Hindlimb muscle (tissue), 1 donor: ENCODE measurements around the gene FCER1G. TPM values are rescaled to one million over a fixed set of nuclear protein-coding genes. Genes with fewer than 3 reads are reported as not detected.

ENCODE experiments used
- DNase-seq: peaks from one replicate; pipeline ENCODE4 v3.0.0-alpha.2; 2013
- polyA plus RNA-seq: library from polyadenylated mRNA; unstranded; fragments of 120-200 nt; gene quantifications from one replicate; pipeline ENCODE4 v1.2.1, GENCODE V29; 2013; ENCODE audit not compliant: insufficient read length

The FCER1G gene
- 21.4 TPM for polyA plus RNA-seq

- no peak for DNase-seq
Observed at GRCh38 chr1:161215076-161215475, at the start of gene FCER1G. Gene FCER1G (plus strand): TSS chr1:161215295. CDS start chr1:161215322, 27 bp downstream.

- DNase-seq, result peak; percentile 96
Observed at GRCh38 chr1:161165742-161166668, 49.1 kb upstream of the FCER1G start, which contains the start of gene PPOX. Gene PPOX (plus strand): TSS chr1:161166426. CDS start chr1:161166848, 422 bp downstream.

DNA sequence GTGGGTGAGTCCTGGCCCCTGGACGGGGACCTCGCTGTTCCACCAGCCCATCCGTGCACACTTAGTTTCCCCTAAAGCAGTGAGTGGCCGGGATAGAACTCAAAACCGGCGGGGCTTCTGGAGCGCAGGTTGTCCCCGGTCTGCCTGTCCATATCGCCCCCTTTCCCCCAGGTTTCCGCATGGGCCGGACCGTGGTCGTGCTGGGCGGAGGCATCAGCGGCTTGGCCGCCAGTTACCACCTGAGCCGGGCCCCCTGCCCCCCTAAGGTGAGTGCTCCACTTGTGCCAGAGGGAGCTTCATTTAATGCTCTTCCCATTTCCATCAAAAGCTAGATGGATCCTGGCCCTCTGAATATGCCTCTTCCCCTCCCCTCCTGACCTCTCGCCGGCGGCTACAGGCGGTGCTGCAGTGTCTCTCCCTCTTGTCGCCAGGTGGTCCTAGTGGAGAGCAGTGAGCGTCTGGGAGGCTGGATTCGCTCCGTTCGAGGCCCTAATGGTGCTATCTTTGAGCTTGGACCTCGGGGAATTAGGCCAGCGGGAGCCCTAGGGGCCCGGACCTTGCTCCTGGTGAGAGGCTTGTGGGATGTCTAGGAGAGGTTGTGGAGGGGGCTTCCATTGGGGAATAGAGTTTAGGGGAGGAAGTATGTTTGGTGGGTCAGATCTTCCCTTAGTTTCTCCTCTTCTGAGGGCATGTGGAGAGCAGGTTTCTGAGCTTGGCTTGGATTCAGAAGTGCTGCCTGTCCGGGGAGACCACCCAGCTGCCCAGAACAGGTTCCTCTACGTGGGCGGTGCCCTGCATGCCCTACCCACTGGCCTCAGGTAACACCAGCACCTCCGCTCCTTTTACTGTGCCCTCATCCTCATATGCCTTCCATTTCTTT lies 48.2 kb upstream of the FCER1G start:
- no peak for DNase-seq

GRCh38 chr1:161168906-161169305 lies 46.2 kb upstream of the FCER1G start:
- DNase-seq, result no peak

- no peak for DNase-seq
Observed at GRCh38 chr1:161171191-161171590, 43.9 kb upstream of the FCER1G start.

GRCh38 chr1:161171696-161172095 lies 43.4 kb upstream of the FCER1G start:
- no peak for DNase-seq

GRCh38 chr1:161172349-161172748 lies 42.7 kb upstream of the FCER1G start:
- no peak for DNase-seq

GRCh38 chr1:161172776-161173376 lies 42.2 kb upstream of the FCER1G start:
- no peak for DNase-seq

GRCh38 chr1:161173711-161174110 lies 41.4 kb upstream of the FCER1G start:
- no peak for DNase-seq

DNA sequence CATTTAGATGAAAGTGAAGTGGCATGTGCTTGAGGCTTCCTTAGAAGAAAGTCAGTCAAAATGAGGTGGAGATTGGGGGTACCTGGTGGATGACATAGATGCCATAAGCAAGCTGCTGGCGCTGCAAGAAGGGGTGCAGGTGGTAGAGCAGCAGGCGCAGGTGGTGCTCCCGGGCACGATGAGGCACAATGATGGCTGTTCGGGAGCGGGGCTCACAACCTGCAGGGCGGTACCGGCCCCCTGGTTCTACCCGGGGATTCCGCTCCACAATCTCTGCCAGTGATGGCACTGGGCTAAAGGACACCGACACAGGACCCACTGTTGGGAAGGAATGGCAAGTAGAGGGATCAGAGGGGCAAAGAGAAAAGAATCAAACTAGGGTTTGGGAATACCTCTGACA lies 40.2 kb upstream of the FCER1G start:
- DNase-seq, result no peak

DNA sequence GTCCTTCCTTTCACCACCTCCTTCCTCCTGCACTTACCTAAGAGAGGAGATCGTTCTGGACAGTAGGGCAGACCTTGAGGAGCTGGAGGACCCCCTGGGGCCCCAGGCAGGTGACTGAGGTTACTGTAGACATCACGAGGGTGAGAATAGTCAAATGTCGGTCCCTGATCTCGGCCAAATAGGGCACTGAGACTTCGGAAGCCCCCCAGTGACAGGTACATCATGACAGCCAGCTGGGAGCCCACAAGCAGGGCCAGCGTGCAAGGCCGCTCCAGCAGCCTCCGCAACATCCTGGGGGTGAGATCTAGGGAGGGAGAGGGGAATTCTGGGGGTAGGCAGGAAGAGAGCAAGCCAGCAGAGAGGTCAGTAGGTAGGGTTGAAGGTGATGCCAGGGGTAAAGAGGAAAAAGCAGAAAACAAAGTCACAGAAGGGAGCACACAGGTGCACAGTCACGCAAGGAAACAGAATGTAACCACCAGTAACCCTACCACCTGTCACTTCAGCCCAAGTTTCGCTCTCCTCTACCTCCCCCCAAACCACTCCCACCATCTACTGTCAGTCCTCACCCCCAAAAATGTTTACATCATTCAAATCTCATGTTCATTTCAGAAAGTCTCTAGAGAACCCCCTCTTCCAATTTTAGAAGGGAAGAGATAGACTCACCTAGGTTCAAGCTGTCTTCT lies 39.2 kb upstream of the FCER1G start:
- no peak for DNase-seq

DNA sequence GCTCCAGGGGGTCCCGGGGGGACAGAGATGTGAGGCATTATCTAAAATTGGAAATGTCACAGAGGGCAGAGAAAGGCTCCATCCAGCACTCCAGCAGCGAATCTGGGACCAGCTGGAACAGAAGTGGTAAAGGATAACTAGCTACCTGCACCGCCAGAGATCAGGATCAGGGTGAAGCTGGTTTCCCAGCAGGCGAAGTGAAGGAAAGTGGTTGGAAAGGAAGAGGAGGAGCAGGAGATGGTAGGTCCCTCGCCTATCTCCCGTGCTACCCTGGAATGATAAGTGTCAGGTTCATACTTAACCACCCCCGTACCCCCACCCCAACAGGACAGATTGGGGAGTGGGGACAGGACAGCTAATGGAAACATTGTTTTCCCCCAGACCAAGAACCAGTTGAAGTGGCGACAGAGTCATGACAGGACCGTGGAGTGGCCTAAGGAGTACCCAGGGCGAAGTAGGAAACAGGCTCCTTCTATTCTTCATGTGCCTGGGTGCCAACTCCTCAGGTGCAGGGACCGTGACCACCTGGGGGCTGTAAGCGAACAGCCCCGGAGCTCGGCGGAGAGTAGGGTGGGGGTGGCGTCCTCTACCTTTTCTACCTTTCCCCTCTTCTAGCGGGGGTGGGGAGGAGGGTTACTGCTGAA lies 38.5 kb upstream of the FCER1G start:
- DNase-seq, result no peak

DNA sequence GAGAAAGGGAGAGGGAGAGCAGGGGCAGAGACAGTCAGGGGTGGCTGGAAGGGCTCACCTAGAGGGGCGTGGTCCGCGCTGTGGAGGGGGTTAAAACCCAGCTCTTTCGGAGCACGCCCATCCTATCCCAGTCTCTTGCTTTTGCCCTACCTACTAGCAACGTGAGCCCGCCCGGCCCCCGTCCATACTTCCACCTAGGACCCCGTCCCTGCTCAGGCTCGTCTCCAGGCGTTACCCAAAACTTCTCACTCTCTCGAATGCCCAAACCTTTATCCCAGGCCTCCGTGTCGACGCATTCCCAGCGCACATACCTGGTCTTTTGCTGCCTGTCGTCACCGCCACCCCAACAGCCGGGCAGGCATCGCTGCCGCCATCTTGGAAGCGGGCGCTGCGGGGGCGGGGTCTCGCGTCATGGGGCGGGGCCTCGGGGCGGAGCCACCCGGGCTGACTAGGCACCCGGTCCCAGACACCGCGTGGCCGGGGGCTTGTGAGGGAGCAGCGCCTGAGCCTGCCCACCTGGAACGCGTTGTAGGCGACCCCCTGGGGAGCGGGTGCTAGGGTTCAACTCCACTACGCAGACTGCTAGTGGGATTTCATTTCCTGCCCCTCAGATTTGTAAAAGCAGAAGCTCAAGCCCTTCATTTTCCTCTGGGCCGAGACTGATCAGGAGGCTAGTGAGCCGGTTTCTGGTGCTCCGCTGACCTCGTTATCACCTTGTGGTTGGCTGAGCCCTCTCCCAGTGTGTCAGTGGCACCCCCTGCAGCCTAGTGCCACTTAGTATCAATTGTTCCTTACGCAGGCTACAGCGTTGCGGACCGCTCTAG lies 37.8 kb upstream of the FCER1G start, which contains the start of gene B4GALT3:
Gene B4GALT3 (minus strand): TSS at position 396 of the 824 bp plus-strand sequence. CDS start 1,447 bp downstream, outside the sequence.
- peak; percentile 84 for DNase-seq

GRCh38 chr1:161177936-161178244 lies 37.2 kb upstream of the FCER1G start:
- no peak for DNase-seq

DNA sequence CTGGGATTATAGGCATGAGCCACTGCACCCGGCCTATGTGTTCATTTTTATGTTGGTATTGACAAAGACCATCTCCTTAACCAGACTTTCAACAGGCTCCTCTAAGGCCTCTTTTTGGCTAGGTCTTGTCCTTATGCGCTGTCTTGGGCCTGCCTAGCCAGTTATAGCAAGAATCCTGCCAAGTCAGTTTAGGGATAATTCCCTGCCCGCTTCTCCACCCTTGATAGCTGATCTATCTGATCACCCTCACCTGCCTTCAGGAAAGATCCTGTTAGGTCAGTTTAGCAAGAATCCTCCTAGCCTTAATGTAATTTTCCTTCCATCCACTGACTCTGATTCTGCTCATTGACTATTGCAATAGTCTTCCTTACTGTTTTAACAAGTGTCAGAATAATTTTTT lies 35.4 kb upstream of the FCER1G start:
- no peak for DNase-seq

GRCh38 chr1:161180639-161181038 lies 34.5 kb upstream of the FCER1G start:
- no peak for DNase-seq

DNA sequence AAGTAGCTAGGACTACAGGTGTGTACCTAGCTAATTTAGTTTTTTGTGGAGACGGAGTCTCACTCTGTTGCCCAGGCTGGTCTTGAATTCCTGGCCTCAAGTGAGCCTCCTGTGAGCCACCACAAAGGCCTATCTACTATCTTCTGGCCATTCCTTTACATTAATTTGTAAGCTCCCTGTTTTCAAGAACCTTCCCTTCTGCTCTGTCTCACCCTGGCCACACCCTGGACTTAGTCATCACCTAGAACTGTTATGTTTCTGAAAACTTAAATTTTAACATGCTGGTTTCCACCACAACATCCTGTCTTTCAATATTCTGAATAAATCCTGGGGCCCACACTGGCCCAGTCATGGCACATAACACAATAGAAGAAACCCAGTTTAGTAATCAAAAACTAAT lies 32.9 kb upstream of the FCER1G start:
- DNase-seq, result no peak

GRCh38 chr1:161185282-161185682 lies 29.8 kb upstream of the FCER1G start:
- DNase-seq, result peak; percentile 82

DNA sequence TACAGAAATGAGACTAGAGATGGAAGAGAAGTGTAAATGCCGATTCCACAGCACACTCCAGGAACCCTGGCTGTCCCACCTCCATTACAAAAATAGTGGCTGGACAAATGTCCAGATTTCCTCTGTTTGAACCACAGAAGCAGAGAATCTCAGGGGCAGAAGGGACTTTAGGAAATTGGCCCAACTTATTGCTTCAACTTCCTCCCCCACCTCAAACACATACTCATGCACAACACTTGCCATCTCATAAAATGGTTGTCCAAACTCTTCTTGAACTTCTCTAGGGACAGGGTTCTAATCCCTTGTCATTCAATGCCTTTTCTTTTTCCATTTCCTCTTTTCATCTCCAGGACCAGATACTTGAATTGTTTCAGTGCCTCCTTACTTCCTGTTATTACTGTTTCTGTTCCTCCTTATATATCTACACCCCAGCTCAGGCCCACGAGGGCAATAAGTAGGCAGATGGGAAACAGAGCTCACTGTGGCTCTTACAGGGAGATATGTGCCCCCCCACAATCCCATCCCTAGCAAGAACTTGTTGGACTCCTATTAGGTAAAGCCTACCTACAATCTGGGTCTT lies 29.3 kb upstream of the FCER1G start:
- no peak for DNase-seq

GRCh38 chr1:161187311-161187710 lies 27.8 kb upstream of the FCER1G start:
- no peak for DNase-seq
